LNCAP (cell line): Measurements from ENCODE around the gene TOMM5.

Source experiments
- CTCF ChIP-seq: fragments of 450-650 bp; IDR thresholded peaks from 2 replicates; pipeline ENCODE4 v1.5.1; 2017; ENCODE audit warnings: mild to moderate bottlenecking

Gene TOMM5

GRCh38 chr9:37566716-37567115 lies 25.7 kb downstream of the TOMM5 start:
- TF ChIP-seq CTCF, result no peak

- no peak for TF ChIP-seq CTCF
Observed at GRCh38 chr9:37565661-37566618, 26.5 kb downstream of the TOMM5 start.

GRCh38 chr9:37564916-37565315 lies 27.5 kb downstream of the TOMM5 start:
- TF ChIP-seq CTCF, result no peak

- TF ChIP-seq CTCF, result no peak
Observed at GRCh38 chr9:37563806-37564513, 28.4 kb downstream of the TOMM5 start.

GRCh38 chr9:37562826-37563225 lies 29.6 kb downstream of the TOMM5 start:
- TF ChIP-seq CTCF, result no peak

- TF ChIP-seq CTCF, result no peak
Observed at GRCh38 chr9:37561682-37562081, 30.7 kb downstream of the TOMM5 start.

GRCh38 chr9:37559855-37560592 lies 32.4 kb downstream of the TOMM5 start:
- TF ChIP-seq CTCF, result no peak
